Measurements from ENCODE around the gene FHIT. TPM values are rescaled to one million over a fixed set of nuclear protein-coding genes. Genes with fewer than 3 reads are reported as not detected.
A peak's percentile ranks its signal among the peaks of the same experiment; 100 is the strongest.

Gene FHIT
- total RNA-seq, 1 donor from 2014 or later, result 11.5 TPM

GRCh38 chr3:60434323-60434722, 816.9 kb downstream of the FHIT start:
- no peak for TF ChIP-seq CTCF (IDR thresholded peaks at IDR 0.05; ENCODE audit: insufficient read depth, low read length, poor library complexity, severe bottlenecking)
- no peaks in the 10 kb centered on the region for H3K27me3 ChIP-seq (ENCODE audit: control insufficient read depth, insufficient read depth, low read length)
- H3K4me3 ChIP-seq (ENCODE audit: low read depth, low read length), result no peak overlapping the region
- H3K36me3 ChIP-seq (ENCODE audit: control insufficient read depth, insufficient read depth, low read length), result no peaks in the 10 kb centered on the region
- no peak for DNase-seq (ENCODE audit: low read depth)

GRCh38 chr3:60431599-60431958, 819.7 kb downstream of the FHIT start:
- Histone ChIP-seq H3K4me3 (ENCODE audit: low read depth, low read length) (no peak overlapping the region), H3K27me3 (ENCODE audit: control insufficient read depth, insufficient read depth, low read length) (no peaks in the 10 kb centered on the region), H3K36me3 (ENCODE audit: control insufficient read depth, insufficient read depth, low read length) (no peaks in the 10 kb centered on the region)
- peak; percentile 18 for TF ChIP-seq CTCF (IDR thresholded peaks at IDR 0.05; ENCODE audit: insufficient read depth, low read length, poor library complexity, severe bottlenecking)
- no peak for DNase-seq (ENCODE audit: low read depth)

GRCh38 chr3:60430205-60430604, 821.0 kb downstream of the FHIT start:
- TF ChIP-seq CTCF (IDR thresholded peaks at IDR 0.05; ENCODE audit: insufficient read depth, low read length, poor library complexity, severe bottlenecking), result no peak

GRCh38 chr3:60427109-60427508, 824.1 kb downstream of the FHIT start:
- TF ChIP-seq CTCF (IDR thresholded peaks at IDR 0.05; ENCODE audit: insufficient read depth, low read length, poor library complexity, severe bottlenecking), result no peak
- Histone ChIP-seq H3K27me3 (ENCODE audit: control insufficient read depth, insufficient read depth, low read length) (no peaks in the 10 kb centered on the region), H3K4me3 (ENCODE audit: low read depth, low read length) (no peak overlapping the region), H3K36me3 (ENCODE audit: control insufficient read depth, insufficient read depth, low read length) (no peaks in the 10 kb centered on the region)
- no peak for DNase-seq (ENCODE audit: low read depth)

More at GRCh38 chr3:60430205-60430604, 821.0 kb downstream of the FHIT start:
- no peaks in the 10 kb centered on the region for H3K27me3 ChIP-seq (ENCODE audit: control insufficient read depth, insufficient read depth, low read length)
- no peaks in the 10 kb centered on the region for H3K36me3 ChIP-seq (ENCODE audit: control insufficient read depth, insufficient read depth, low read length)
- H3K4me3 ChIP-seq (ENCODE audit: low read depth, low read length), result no peak overlapping the region
- no peak for DNase-seq (ENCODE audit: low read depth)

- no peaks in the 10 kb centered on the region for H3K36me3 ChIP-seq (ENCODE audit: control insufficient read depth, insufficient read depth, low read length)
- no peaks in the 10 kb centered on the region for H3K27me3 ChIP-seq (ENCODE audit: control insufficient read depth, insufficient read depth, low read length)
- TF ChIP-seq CTCF (IDR thresholded peaks at IDR 0.05; ENCODE audit: insufficient read depth, low read length, poor library complexity, severe bottlenecking), result no peak
- no peak for DNase-seq (ENCODE audit: low read depth)
- H3K4me3 ChIP-seq (ENCODE audit: low read depth, low read length), result no peak overlapping the region
Observed at GRCh38 chr3:60424942-60425341, 826.3 kb downstream of the FHIT start.

- no peak for DNase-seq (ENCODE audit: low read depth)
Observed at GRCh38 chr3:60424034-60424433, 827.2 kb downstream of the FHIT start.

More at GRCh38 chr3:60424034-60424433, 827.2 kb downstream of the FHIT start:
- TF ChIP-seq CTCF (IDR thresholded peaks at IDR 0.05; ENCODE audit: insufficient read depth, low read length, poor library complexity, severe bottlenecking), result no peak
- Histone ChIP-seq H3K27me3 (ENCODE audit: control insufficient read depth, insufficient read depth, low read length) (no peaks in the 10 kb centered on the region), H3K36me3 (ENCODE audit: control insufficient read depth, insufficient read depth, low read length) (no peaks in the 10 kb centered on the region), H3K4me3 (ENCODE audit: low read depth, low read length) (no peak overlapping the region)

All from kidney epithelial cell (primary cell).